ENCODE data around the gene HTR1D. TPM values are rescaled to one million over a fixed set of nuclear protein-coding genes. Genes with fewer than 3 reads are reported as not detected.

HTR1D gene
- total RNA-seq, 3 donors from 2014 or later (not counting 1 experiment from before 2014, with no cell fraction given): not detected

- intact Hi-C loops (cut with micrococcal nuclease): no loop called here
- Histone ChIP-seq H3K9me3 (ENCODE audit: control insufficient read depth, insufficient read depth, low read length) (no peaks in the 10 kb centered on the region), H3K27ac (ENCODE audit: low read length) (no peak overlapping the region), H3K36me3 (ENCODE audit: control insufficient read depth, insufficient read depth, low read length) (no peaks in the 10 kb centered on the region), H3K4me3 (ENCODE audit: low read length) (no peak overlapping the region), H3K4me1 (ENCODE audit: control insufficient read depth, insufficient read depth, low read length) (no peaks in the 10 kb centered on the region), H3K27me3 (ENCODE audit: control insufficient read depth, insufficient read depth, low read length) (no peaks in the 10 kb centered on the region)
- WGBS (ENCODE audit: insufficient coverage): 45% methylated on average over 3 of the region's 3 CpGs
- Mint-ChIP-seq H3K9me3 (no peaks in the 10 kb centered on the region), H3K36me3 (no peaks in the 10 kb centered on the region), H3K27ac (no peak overlapping the region), H3K4me1 (no peaks in the 10 kb centered on the region), H3K27me3 (ENCODE audit: low read depth in 2 of 2) (peaks cover 0 to 9% of the 10 kb centered on the region in 2 donors), H3K4me3 (no peak overlapping the region)
- no peak for ATAC-seq
- no peak for DNase-seq
- no peak for TF ChIP-seq CTCF (IDR thresholded peaks at IDR 0.05)
Measured at GRCh38 chr1:23202263-23202749, 15.0 kb downstream of the HTR1D start.

GRCh38 chr1:23200883-23201282 lies 16.4 kb downstream of the HTR1D start:
- H3K27ac Mint-ChIP-seq: no peak overlapping the region
- H3K27me3 Mint-ChIP-seq (ENCODE audit: low read depth in 2 of 2): peaks cover 0 to 6% of the 10 kb centered on the region in 2 donors
- H3K9me3 Mint-ChIP-seq: no peaks in the 10 kb centered on the region
- no peaks in the 10 kb centered on the region for H3K4me1 ChIP-seq (ENCODE audit: control insufficient read depth, insufficient read depth, low read length)
- 83% methylated on average over 1 of the region's 1 CpG for whole genome bisulfite sequencing (ENCODE audit: insufficient coverage)
- no peaks in the 10 kb centered on the region for H3K36me3 ChIP-seq (ENCODE audit: control insufficient read depth, insufficient read depth, low read length)
- ATAC-seq (no peak), DNase-seq (no peak)
- no peak overlapping the region for H3K4me3 ChIP-seq (ENCODE audit: low read length)
- no peaks in the 10 kb centered on the region for H3K4me1 Mint-ChIP-seq
- no peaks in the 10 kb centered on the region for H3K27me3 ChIP-seq (ENCODE audit: control insufficient read depth, insufficient read depth, low read length)
- no peak overlapping the region for H3K4me3 Mint-ChIP-seq
- intact Hi-C loops (cut with micrococcal nuclease): no loop called here
- TF ChIP-seq CTCF (IDR thresholded peaks at IDR 0.05): no peak
- H3K9me3 ChIP-seq (ENCODE audit: control insufficient read depth, insufficient read depth, low read length): no peaks in the 10 kb centered on the region
- no peaks in the 10 kb centered on the region for H3K36me3 Mint-ChIP-seq
- no peak overlapping the region for H3K27ac ChIP-seq (ENCODE audit: low read length)

- H3K27ac Mint-ChIP-seq: no peak overlapping the region
- no peaks in the 10 kb centered on the region for H3K9me3 Mint-ChIP-seq
- Histone ChIP-seq H3K36me3 (ENCODE audit: control insufficient read depth, insufficient read depth, low read length) (no peaks in the 10 kb centered on the region), H3K27ac (ENCODE audit: low read length) (no peak overlapping the region), H3K4me3 (ENCODE audit: low read length) (no peak overlapping the region), H3K27me3 (ENCODE audit: control insufficient read depth, insufficient read depth, low read length) (no peaks in the 10 kb centered on the region), H3K9me3 (ENCODE audit: control insufficient read depth, insufficient read depth, low read length) (no peaks in the 10 kb centered on the region), H3K4me1 (ENCODE audit: control insufficient read depth, insufficient read depth, low read length) (no peaks in the 10 kb centered on the region)
- DNase-seq (no peak), ATAC-seq (no peak)
- H3K36me3 Mint-ChIP-seq: no peaks in the 10 kb centered on the region
- no peak for TF ChIP-seq CTCF (IDR thresholded peaks at IDR 0.05)
- no peak overlapping the region for H3K4me3 Mint-ChIP-seq
- H3K4me1 Mint-ChIP-seq: no peaks in the 10 kb centered on the region
- WGBS (ENCODE audit: insufficient coverage): 79% methylated on average over 4 of the region's 4 CpGs
- intact Hi-C loops (cut with micrococcal nuclease): no loop called here
- peaks cover 7 to 12% of the 10 kb centered on the region in 2 donors for H3K27me3 Mint-ChIP-seq (ENCODE audit: low read depth in 2 of 2)
Measured at GRCh38 chr1:23198373-23198772, 18.9 kb downstream of the HTR1D start.

- Mint-ChIP-seq H3K27me3 (ENCODE audit: low read depth in 2 of 2) (peaks cover 17 to 20% of the 10 kb centered on the region in 2 donors), H3K4me1 (no peaks in the 10 kb centered on the region), H3K4me3 (no peak overlapping the region), H3K27ac (no peak overlapping the region), H3K9me3 (no peaks in the 10 kb centered on the region), H3K36me3 (no peaks in the 10 kb centered on the region)
- Histone ChIP-seq H3K4me1 (ENCODE audit: control insufficient read depth, insufficient read depth, low read length) (no peaks in the 10 kb centered on the region), H3K27ac (ENCODE audit: low read length) (no peak overlapping the region), H3K36me3 (ENCODE audit: control insufficient read depth, insufficient read depth, low read length) (no peaks in the 10 kb centered on the region), H3K9me3 (ENCODE audit: control insufficient read depth, insufficient read depth, low read length) (no peaks in the 10 kb centered on the region), H3K4me3 (ENCODE audit: low read length) (no peak overlapping the region), H3K27me3 (ENCODE audit: control insufficient read depth, insufficient read depth, low read length) (no peaks in the 10 kb centered on the region)
- ATAC-seq (no peak), DNase-seq (no peak)
- no peak for TF ChIP-seq CTCF (IDR thresholded peaks at IDR 0.05)
- WGBS (ENCODE audit: insufficient coverage): 85% methylated on average over 10 of the region's 10 CpGs
- intact Hi-C loops (cut with micrococcal nuclease): no loop called here
Measured at GRCh38 chr1:23196627-23197328, 20.5 kb downstream of the HTR1D start.
